CD1c-positive myeloid dendritic cell (primary cell): ENCODE data around the gene CBFB.

Source experiments
- DNase-seq: peaks from one replicate; pipeline ENCODE4 v3.0.0-alpha.2; 2016; ENCODE audit errors: extremely low spot score

Gene CBFB

GRCh38 chr16:67128887-67129286 lies 99.9 kb downstream of the CBFB start:
- no peak for DNase-seq

- no peak for DNase-seq
Measured at GRCh38 chr16:67129422-67129821, 100.5 kb downstream of the CBFB start.

- no peak for DNase-seq
Measured at GRCh38 chr16:67137605-67138004, 108.7 kb downstream of the CBFB start.

- no peak for DNase-seq
Measured at GRCh38 chr16:67141391-67141790, 112.4 kb downstream of the CBFB start.

DNA sequence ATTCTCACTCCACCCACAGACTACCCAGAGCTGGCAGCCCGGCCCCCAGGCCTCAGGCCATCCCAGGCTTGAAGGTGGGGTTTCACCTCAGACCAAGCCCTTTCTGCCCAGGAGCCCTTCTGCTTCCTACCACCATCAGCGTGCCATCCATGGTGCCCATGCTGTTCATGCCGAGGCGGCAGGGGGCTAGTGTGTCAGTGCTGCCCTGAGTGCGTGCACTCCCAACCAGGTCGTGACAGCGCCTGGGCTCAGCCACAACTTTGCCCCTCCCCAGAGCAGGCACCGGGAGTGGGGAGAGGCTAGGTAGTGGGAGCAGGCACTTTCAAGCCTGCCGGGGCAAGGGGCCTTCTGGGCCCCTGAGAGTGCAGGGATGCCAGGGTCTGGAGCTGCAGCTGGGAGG lies 113.4 kb downstream of the CBFB start:
- DNase-seq: no peak

DNA sequence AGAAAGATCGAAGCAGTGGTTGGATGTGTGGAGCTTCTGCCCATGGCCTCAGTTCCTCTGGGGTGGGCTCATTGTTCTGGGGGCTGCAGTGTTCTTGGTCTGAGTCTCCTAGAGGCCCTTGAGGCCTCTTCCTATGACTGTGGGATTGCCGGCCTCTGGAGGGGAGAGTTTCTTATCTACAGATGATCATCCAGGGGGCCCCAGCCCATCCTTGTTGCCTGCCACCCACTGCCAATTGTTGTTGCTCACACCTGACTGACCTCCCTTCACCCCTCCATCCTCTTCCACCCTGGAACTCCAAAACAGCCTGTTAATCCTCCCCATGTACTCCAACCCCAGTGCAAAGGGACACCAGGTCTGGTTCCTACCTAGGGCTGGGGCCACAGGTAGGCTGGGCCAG lies 116.0 kb downstream of the CBFB start:
- DNase-seq: no peak

DNA sequence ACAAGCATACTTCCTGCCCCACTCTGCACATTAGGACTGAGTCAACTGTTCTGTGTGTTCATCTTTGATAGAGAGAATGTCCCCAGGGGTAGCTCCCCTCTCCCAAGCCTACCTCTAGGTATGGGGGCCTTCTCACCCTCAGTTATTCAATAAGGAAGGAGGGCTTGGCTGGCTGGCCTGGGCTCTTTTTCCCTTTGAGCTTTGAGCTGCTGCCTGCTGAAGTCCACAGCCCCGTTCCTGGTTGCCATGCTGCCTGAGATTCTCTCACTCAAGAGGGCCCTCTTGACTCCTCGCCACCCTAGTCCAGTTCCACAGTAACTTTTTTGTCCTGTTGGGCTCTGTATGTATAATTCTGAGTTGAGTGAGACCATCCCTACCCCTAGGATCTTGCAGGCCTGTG lies 116.8 kb downstream of the CBFB start:
- no peak for DNase-seq

- DNase-seq: no peak
Measured at GRCh38 chr16:67146523-67147357, 117.8 kb downstream of the CBFB start.

- no peak for DNase-seq
Measured at GRCh38 chr16:67147437-67148140, 118.6 kb downstream of the CBFB start.

GRCh38 chr16:67148221-67148620 lies 119.3 kb downstream of the CBFB start:
- no peak for DNase-seq

GRCh38 chr16:67148656-67149275 lies 119.8 kb downstream of the CBFB start:
- DNase-seq: no peak

DNA sequence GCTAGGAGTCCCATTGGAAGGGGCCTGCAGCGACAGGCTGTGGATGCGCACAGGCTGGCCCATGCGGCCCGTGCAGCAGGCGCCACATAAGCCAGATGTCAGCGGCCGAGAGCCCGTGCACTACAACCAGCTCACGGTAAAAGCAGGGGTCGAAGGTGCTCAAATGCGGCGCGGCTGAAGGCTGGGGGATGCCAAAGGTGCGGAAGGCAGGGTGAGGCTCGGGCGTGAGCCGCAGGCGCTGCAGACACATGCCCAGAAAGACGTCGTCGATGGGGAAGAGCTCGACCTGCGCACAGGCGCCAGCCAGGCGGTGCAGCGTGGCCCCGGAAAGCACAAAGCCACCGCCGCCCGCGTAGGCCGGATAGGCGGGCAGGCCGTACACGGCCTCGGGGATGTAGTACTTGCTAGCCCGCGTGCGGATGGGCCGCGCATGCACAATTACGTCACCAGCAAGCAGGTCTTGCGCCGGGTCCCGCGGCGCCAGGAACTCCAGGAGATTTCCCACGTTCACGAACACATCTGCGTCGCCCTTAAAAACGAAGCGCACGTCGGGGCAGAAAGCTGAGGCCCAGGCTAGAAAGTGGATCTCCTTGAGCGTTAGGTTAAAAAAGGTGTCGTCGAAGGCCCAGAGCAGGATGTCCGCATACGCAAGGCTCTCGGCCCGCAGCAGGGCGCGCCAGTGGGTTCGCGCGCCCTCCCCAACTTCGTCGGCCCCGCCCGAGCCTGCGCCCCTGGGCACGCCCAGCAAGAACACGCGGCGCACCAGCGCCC lies 120.5 kb downstream of the CBFB start:
- DNase-seq: no peak

DNA sequence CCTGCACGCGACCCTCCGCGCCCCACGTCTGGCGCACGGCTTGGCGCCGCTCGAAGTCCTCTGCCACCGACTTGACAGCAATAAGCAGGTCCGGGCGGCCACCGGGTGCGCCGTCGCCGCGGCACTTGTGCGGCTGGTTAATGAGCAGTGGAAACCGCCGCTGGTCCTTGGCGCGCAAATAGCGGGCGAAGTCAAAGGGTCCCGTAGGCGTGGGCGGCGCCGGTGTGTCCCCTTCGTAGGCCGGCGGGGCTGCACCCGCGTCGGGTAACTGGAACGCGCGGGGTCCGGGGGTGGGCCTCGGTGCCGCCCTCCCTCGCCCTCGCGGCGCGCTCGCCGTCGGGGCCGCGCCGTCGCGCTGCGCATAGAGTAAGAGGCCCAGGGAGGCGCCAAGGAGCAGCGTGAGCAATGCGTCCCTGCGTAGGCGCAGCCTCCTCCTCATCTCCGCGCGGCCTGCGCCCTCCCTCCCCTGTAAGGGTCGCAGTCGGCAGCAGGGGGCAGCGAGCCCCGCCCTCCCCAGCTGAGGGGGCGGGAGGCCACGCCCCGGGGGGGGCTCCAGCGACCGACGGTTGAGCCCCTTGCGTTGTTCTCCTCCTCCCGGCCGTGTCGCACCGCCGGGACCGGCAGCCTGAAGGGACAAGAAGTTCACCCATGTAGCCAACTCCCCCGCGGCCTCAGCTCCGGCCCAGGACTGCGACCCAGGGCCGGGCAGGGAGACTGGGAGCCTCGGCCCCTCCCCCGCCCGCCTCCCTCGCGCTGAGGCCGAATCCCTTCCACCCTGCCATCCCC lies 121.3 kb downstream of the CBFB start:
- DNase-seq: peak; percentile 30
